Astrocyte of the spinal cord (primary cell): ENCODE results near the gene TBX20.
"Not testable (repeated sequence)": the region's sequence is repeated elsewhere in the genome, so short reads cannot be mapped to it uniquely, and the experiment has no call there.

ENCODE experiments used
- DNase-seq: peaks from one replicate; pipeline ENCODE4 v3.0.0; 2011; ENCODE audit warnings: low read depth, low spot score
- H3K4me3 ChIP-seq: 2 replicates; pipeline ENCODE4 v1.5.1; 2011; ENCODE audit warnings: low read depth, mild to moderate bottlenecking, low read length, moderate library complexity
- in situ Hi-C: cut with HindIII; loops from 2 replicates; pipeline ENCODE4 v1.10.0; 2017; ENCODE audit warnings: low sequenced_read_pairs

The TBX20 gene

DNA sequence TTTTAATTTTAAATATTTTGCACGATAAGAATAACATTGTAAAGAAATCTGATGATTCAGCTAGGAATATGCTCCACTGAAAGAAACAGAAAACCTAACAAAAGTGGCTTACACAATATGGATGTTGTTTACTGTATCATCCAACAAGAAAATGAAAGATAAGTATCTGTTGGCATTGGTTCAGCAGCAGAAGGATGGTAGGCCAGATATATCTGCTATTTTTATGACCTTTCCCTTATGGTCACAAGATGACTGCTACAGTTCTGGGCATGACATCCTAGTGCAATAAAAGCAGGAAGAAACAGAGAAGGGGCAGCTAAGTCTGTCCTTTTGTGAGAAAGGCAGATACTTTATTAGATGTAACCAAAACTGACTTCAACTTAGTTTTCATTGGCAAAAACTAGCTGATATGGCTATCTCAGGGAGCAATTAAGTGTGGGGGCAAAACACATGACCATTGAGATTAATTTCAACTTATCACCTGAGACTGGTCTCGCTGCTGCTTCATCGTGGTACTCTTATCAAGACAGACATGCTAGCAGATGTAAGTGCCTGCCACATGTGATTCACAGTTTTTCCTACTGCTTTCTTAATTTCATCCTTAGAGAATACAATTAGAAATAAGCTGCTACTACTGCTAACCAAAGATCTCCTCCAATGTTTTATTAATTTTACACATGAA lies 92.7 kb downstream of the TBX20 start:
- H3K4me3 ChIP-seq, in situ Hi-C loops, DNase-seq: not testable (repeated sequence)
